Choroid plexus epithelial cell (primary cell): ENCODE measurements around the gene SKAP1.

Experiments used
- DNase-seq: peaks from one replicate; pipeline ENCODE4 v3.0.0-alpha.2; 2010; ENCODE audit warnings: low read depth
- H3K4me3 ChIP-seq: 2 replicates; pipeline ENCODE4 v1.5.1; 2011; ENCODE audit warnings: low read depth, mild to moderate bottlenecking, control low read depth, low read length, moderate library complexity
- CTCF ChIP-seq: conservative IDR thresholded peaks from 2 replicates; pipeline ENCODE4 v1.5.1; 2011; ENCODE audit warnings: low read depth, mild to moderate bottlenecking, control low read depth, inconsistent platforms, low read length, moderate library complexity

SKAP1 gene

GRCh38 chr17:48153691-48154358 is 276.2 kb downstream of the SKAP1 start:
- DNase-seq, result peak; percentile 67
- no peak overlapping the region for H3K4me3 ChIP-seq
- peak; percentile 74 for TF ChIP-seq CTCF

- TF ChIP-seq CTCF, result no peak
- no peak overlapping the region for H3K4me3 ChIP-seq
- no peak for DNase-seq
Measured at GRCh38 chr17:48152289-48152688, 277.7 kb downstream of the SKAP1 start.

GRCh38 chr17:48151220-48151619 is 278.8 kb downstream of the SKAP1 start:
- no peak for DNase-seq
- no peak overlapping the region for H3K4me3 ChIP-seq
- TF ChIP-seq CTCF, result no peak

GRCh38 chr17:48150597-48151001 is 279.4 kb downstream of the SKAP1 start:
- no peak for TF ChIP-seq CTCF
- no peak for DNase-seq
- H3K4me3 ChIP-seq, result no peak overlapping the region

GRCh38 chr17:48149787-48150463 is 280.1 kb downstream of the SKAP1 start:
- DNase-seq, result no peak
- no peak for TF ChIP-seq CTCF
- no peak overlapping the region for H3K4me3 ChIP-seq

GRCh38 chr17:48148854-48149786 is 280.9 kb downstream of the SKAP1 start:
- DNase-seq, result peak; percentile 26
- TF ChIP-seq CTCF, result no peak
- no peak overlapping the region for H3K4me3 ChIP-seq
